Chondrocyte (in vitro differentiated cells): ENCODE measurements around the gene SLC33A1. TPM values are rescaled to one million over a fixed set of nuclear protein-coding genes. Genes with fewer than 3 reads are reported as not detected.

Source experiments
- DNase-seq: peaks from one replicate; pipeline ENCODE4 v3.0.0; 2021; ENCODE audit warnings: mixed read lengths, low spot score
- H3K27ac Mint-ChIP-seq: one replicate; pipeline ENCODE4 v1.8.0; 2021; ENCODE audit warnings: mild to moderate bottlenecking, moderate library complexity, mixed read lengths; ENCODE audit not compliant: unreplicated experiment
- H3K27me3 Mint-ChIP-seq: 2 replicates; pipeline ENCODE4 v1.8.0; 2021; ENCODE audit warnings: low read depth, mixed read lengths
- H3K36me3 Mint-ChIP-seq: 2 replicates; pipeline ENCODE4 v1.8.0; 2021; ENCODE audit warnings: low read depth, mixed read lengths
- H3K4me1 Mint-ChIP-seq: 2 replicates; pipeline ENCODE4 v1.8.0; 2021; ENCODE audit warnings: low read depth, mild to moderate bottlenecking, mixed read lengths
- H3K4me3 Mint-ChIP-seq: one replicate; pipeline ENCODE4 v1.8.0; 2021; ENCODE audit warnings: mild to moderate bottlenecking, moderate library complexity, mixed read lengths; ENCODE audit not compliant: unreplicated experiment
- H3K9me3 Mint-ChIP-seq: 2 replicates; pipeline ENCODE4 v1.8.0; 2021; ENCODE audit warnings: low read depth, mixed read lengths
- CTCF ChIP-seq: fragments of 200-600 bp; sonication (generic); IDR thresholded peaks from 2 replicates; pipeline ENCODE4 v1.5.0; 2021; ENCODE audit warnings: antibody characterized with exemption, mild to moderate bottlenecking, moderate library complexity
- total RNA-seq: library from RNA; stranded (reverse); gene quantifications from 3 replicates; pipeline ENCODE4 v1.2.1, GENCODE V29; 2021

Gene SLC33A1
- total RNA-seq, 1 donor from 2014 or later, result 30.0 TPM

GRCh38 chr3:155876503-155876902 lies 22.3 kb upstream of the SLC33A1 start:
- no peak overlapping the region for H3K27ac Mint-ChIP-seq
- no peak for TF ChIP-seq CTCF
- H3K36me3 Mint-ChIP-seq, result no peaks in the 10 kb centered on the region

GRCh38 chr3:155876037-155876436 lies 21.8 kb upstream of the SLC33A1 start:
- Mint-ChIP-seq H3K4me1 (peaks cover 44% of the 10 kb centered on the region), H3K4me3 (no peak overlapping the region), H3K9me3 (no peaks in the 10 kb centered on the region), H3K27ac (no peak overlapping the region), H3K36me3 (no peaks in the 10 kb centered on the region), H3K27me3 (no peaks in the 10 kb centered on the region)
- no peak for DNase-seq
- TF ChIP-seq CTCF, result no peak

More at GRCh38 chr3:155876503-155876902, 22.3 kb upstream of the SLC33A1 start:
- H3K27me3 Mint-ChIP-seq, result no peaks in the 10 kb centered on the region
- peaks cover 44% of the 10 kb centered on the region for H3K4me1 Mint-ChIP-seq
- H3K9me3 Mint-ChIP-seq, result no peaks in the 10 kb centered on the region
- H3K4me3 Mint-ChIP-seq, result no peak overlapping the region
- DNase-seq, result no peak

GRCh38 chr3:155872904-155873646 lies 18.8 kb upstream of the SLC33A1 start:
- Mint-ChIP-seq H3K4me3 (peak overlapping the region; percentile 9), H3K27ac (peak overlapping the region; percentile 72), H3K9me3 (no peaks in the 10 kb centered on the region), H3K36me3 (no peaks in the 10 kb centered on the region), H3K27me3 (no peaks in the 10 kb centered on the region), H3K4me1 (peaks cover 42% of the 10 kb centered on the region)
- DNase-seq, result no peak
- no peak for TF ChIP-seq CTCF

- Mint-ChIP-seq H3K4me1 (peaks cover 40% of the 10 kb centered on the region), H3K27me3 (no peaks in the 10 kb centered on the region), H3K9me3 (no peaks in the 10 kb centered on the region), H3K4me3 (peak overlapping the region; percentile 82), H3K36me3 (no peaks in the 10 kb centered on the region), H3K27ac (peak overlapping the region; percentile 72)
- no peak for DNase-seq
- no peak for TF ChIP-seq CTCF
These were observed 17.5 kb upstream of the SLC33A1 start for GRCh38 chr3:155871746-155872158.

GRCh38 chr3:155870945-155871745 lies 16.9 kb upstream of the SLC33A1 start:
- peak overlapping the region; percentile 82 for H3K4me3 Mint-ChIP-seq
- H3K9me3 Mint-ChIP-seq, result no peaks in the 10 kb centered on the region
- H3K27me3 Mint-ChIP-seq, result no peaks in the 10 kb centered on the region
- TF ChIP-seq CTCF, result no peak
- H3K4me1 Mint-ChIP-seq, result peaks cover 37% of the 10 kb centered on the region
- H3K36me3 Mint-ChIP-seq, result no peaks in the 10 kb centered on the region
- DNase-seq, result no peak
- H3K27ac Mint-ChIP-seq, result peak overlapping the region; percentile 72
